Right lobe of liver (tissue), 6 donors: ENCODE data around the gene UBIAD1. TPM values are rescaled to one million over a fixed set of nuclear protein-coding genes. Genes with fewer than 3 reads are reported as not detected.

Source experiments
- ATAC-seq, 4 donors: fragments of 200-7000 bp; cut with Tn5 transposase; one replicate each; pipeline ENCODE4 v1.9.1; 2020; ENCODE audit warnings: mild to moderate bottlenecking in 4 of 4, moderate library complexity in 4 of 4
- DNase-seq, 3 donors: peaks; one replicate each; pipeline ENCODE4 v3.0.0-alpha.2; 2020
- H3K27ac ChIP-seq, 3 donors: fragments of 200-600 bp; one replicate each; pipeline ENCODE4 v1.8.0; 2022
- H3K27me3 ChIP-seq, 2 donors: fragments of 200-600 bp; one replicate each; pipeline ENCODE4 v1.8.0; 2022
- H3K36me3 ChIP-seq, 4 donors: fragments of 200-600 bp; sonication (generic) in 1 of 4; one replicate each; pipeline versions ENCODE4 v1.5.1 to v1.8.0; 2017 to 2022; ENCODE audit warnings: control low read depth in 1 of 4
- H3K4me1 ChIP-seq, 4 donors: fragments of 200-600 bp; sonication (generic) in 1 of 4; one replicate each; pipeline versions ENCODE4 v1.5.1 to v1.8.0; 2017 to 2022; ENCODE audit warnings: control low read depth in 1 of 4
- H3K4me3 ChIP-seq, 3 donors: fragments of 200-600 bp; one replicate each; pipeline ENCODE4 v1.8.0; 2022
- H3K9me3 ChIP-seq, 4 donors: fragments of 200-600 bp; sonication (generic) in 1 of 4; one replicate each; pipeline versions ENCODE4 v1.5.1 to v1.8.0; 2017 to 2022; ENCODE audit warnings: control low read depth in 1 of 4
- POLR2A ChIP-seq: fragments of 450-650 bp; IDR thresholded peaks from one replicate; pipeline ENCODE4 v1.6.1; 2017; ENCODE audit warnings: antibody characterized with exemption, mild to moderate bottlenecking
- WGBS: methylation state at CpG from one replicate; pipeline ENCODE4 v1.1.6; 2018; ENCODE audit warnings: low coverage, low lambda C conversion rate; ENCODE audit not compliant: insufficient coverage; ENCODE audit errors: missing lambda C conversion rate; 5-methylcytosine and 5-hydroxymethylcytosine counted together
- intact Hi-C, 2 donors: fragments of 100-400 bp; cut with DNase I; formaldehyde crosslinking; loops; one replicate each; pipeline versions ENCODE4 v1.11.2 to v1.14.1; 2022
- total RNA-seq, 6 experiments: library from RNA; depleted of rRNA in 2 of 6; stranded (reverse); fragments of >200 nt in 2 of 6; fragmentation: NEBNext Ultra II Directional in 3 of 6; extraction: Animal tissue kit (Norgen Biotek cat#: 25700) in 3 of 6; gene quantifications; one replicate each; pipeline versions ENCODE4 v1.1.0 to v1.2.4, GENCODE V29; 2016 to 2023
- TF ChIP-seq, protein P1 (sequence below), 4 donors: fragments of 200-600 bp in 3 of 4; fragments of 450-650 bp in 1 of 4; IDR thresholded peaks; one replicate each; pipeline versions ENCODE4 v1.5.1 to v1.8.0; 2016 to 2022; ENCODE audit warnings: antibody characterized with exemption in 4 of 4, mild to moderate bottlenecking in 2 of 4
- donor health status: DM: no; HTN: yes; CAD: no.
- donor health status: DM: no; HTN: no; CAD: no.
- donor health status: DM: no; HTN: no; CAD: no.
- donor health status: DM: no; HTN: yes; CAD: no.
- donor health status: DM: no; HTN: yes; CAD: no.

Gene UBIAD1
- total RNA-seq, 6 experiments from 2014 or later, result 7.0 to 11.4 (median 9.7) TPM

- Histone ChIP-seq H3K27me3 (no peaks in the 10 kb centered on the region), H3K9me3 (no peaks in the 10 kb centered on the region), H3K4me1 (peaks cover 0 to 10% (median 0%) of the 10 kb centered on the region in 4 donors), H3K4me3 (no peak overlapping the region), H3K36me3 (peaks cover 0 to 41% (median 13%) of the 10 kb centered on the region in 4 donors), H3K27ac (no peak overlapping the region)
- no peak for DNase-seq
- ATAC-seq, result peak in 2 of 4 donors; percentile 22 to 41
- 92% methylated on average over 4 of the region's 4 CpGs for WGBS
- TF ChIP-seq POLR2A, result no peak
- TF ChIP-seq, protein P1, sequence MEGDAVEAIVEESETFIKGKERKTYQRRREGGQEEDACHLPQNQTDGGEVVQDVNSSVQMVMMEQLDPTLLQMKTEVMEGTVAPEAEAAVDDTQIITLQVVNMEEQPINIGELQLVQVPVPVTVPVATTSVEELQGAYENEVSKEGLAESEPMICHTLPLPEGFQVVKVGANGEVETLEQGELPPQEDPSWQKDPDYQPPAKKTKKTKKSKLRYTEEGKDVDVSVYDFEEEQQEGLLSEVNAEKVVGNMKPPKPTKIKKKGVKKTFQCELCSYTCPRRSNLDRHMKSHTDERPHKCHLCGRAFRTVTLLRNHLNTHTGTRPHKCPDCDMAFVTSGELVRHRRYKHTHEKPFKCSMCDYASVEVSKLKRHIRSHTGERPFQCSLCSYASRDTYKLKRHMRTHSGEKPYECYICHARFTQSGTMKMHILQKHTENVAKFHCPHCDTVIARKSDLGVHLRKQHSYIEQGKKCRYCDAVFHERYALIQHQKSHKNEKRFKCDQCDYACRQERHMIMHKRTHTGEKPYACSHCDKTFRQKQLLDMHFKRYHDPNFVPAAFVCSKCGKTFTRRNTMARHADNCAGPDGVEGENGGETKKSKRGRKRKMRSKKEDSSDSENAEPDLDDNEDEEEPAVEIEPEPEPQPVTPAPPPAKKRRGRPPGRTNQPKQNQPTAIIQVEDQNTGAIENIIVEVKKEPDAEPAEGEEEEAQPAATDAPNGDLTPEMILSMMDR (IDR thresholded peaks at IDR 0.05), result peak in 1 of 4 donors; percentile 12
- intact Hi-C loops, result loop anchor here (10.0 kb wide), 2 partner anchors 117 to 397 kb away; no protein-coding TSS in a partner anchor
Measured at GRCh38 chr1:11248169-11248568, 24.8 kb upstream of the UBIAD1 start.

- intact Hi-C loops, result no loop called here
- Histone ChIP-seq H3K27me3 (no peaks in the 10 kb centered on the region), H3K27ac (no peak overlapping the region), H3K36me3 (peaks cover 0 to 61% (median 28%) of the 10 kb centered on the region in 4 donors), H3K4me1 (peaks cover 0 to 10% (median 4%) of the 10 kb centered on the region in 4 donors), H3K4me3 (no peak overlapping the region), H3K9me3 (no peaks in the 10 kb centered on the region)
- no peak for ATAC-seq
- WGBS, result 85% methylated on average over 5 of the region's 8 CpGs
- no peak for DNase-seq
- TF ChIP-seq, protein P1 (IDR thresholded peaks at IDR 0.05), result no peak
- no peak for TF ChIP-seq POLR2A
Measured at GRCh38 chr1:11252538-11252937, 20.5 kb upstream of the UBIAD1 start.

DNA sequence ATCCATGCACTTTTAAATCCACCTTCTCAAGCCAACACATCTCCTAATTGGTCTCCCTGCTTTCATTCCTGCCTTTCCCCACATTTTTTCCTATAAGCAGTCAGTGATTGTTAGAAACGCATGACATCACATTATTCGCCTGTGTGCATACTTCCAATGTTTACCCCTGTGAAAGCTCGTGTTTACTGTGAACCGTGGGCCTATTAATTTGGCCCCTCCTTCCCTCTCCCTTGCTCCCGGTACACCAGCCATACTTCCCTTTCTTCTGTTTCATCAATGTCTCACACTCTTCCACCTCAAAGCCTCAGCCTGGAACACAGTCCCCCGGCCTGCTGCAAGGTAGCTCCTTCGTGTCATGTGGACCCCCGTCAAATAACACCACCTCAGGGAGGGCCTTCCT is 19.8 kb upstream of the UBIAD1 start:
- 72% methylated on average over 8 of the region's 8 CpGs for WGBS
- no peak overlapping the region for H3K4me3 ChIP-seq
- peaks cover 0 to 10% (median 4%) of the 10 kb centered on the region in 4 donors for H3K4me1 ChIP-seq
- ATAC-seq, result no peak
- no peak for DNase-seq
- H3K27me3 ChIP-seq, result no peaks in the 10 kb centered on the region
- no peaks in the 10 kb centered on the region for H3K9me3 ChIP-seq
- TF ChIP-seq, protein P1 (IDR thresholded peaks at IDR 0.05), result no peak
- no peak for TF ChIP-seq POLR2A
- peaks cover 0 to 65% (median 28%) of the 10 kb centered on the region in 4 donors for H3K36me3 ChIP-seq
- intact Hi-C loops, result no loop called here
- H3K27ac ChIP-seq, result no peak overlapping the region

DNA sequence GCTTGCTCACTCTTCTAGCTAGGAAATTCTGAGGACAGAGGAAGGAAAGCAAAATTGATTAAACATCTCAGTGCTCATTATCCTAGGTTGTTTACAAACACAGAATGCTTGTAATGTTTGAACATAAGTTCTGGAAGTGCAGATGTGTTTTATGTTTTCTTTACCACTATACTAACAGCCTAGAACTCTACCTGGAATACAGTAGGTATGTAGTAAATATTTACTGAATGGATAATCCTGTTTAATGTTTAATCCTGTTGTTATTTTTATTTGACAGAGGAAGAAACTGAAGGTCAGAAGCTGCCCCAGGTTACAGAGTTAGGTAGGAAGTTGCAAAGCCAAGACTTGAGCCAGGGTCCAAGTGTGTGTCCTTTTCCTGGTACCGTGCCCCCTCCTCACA is 16.7 kb upstream of the UBIAD1 start:
- Histone ChIP-seq H3K27me3 (no peaks in the 10 kb centered on the region), H3K36me3 (peaks cover 0 to 75% (median 33%) of the 10 kb centered on the region in 4 donors), H3K27ac (no peak overlapping the region), H3K4me1 (peaks cover 0 to 12% (median 4%) of the 10 kb centered on the region in 4 donors), H3K4me3 (no peak overlapping the region), H3K9me3 (no peaks in the 10 kb centered on the region)
- 18% methylated on average over 1 of the region's 1 CpG for WGBS
- peak; percentile 30 to 72 (median 62) for ATAC-seq
- DNase-seq, result no peak
- TF ChIP-seq POLR2A, result no peak
- TF ChIP-seq, protein P1 (IDR thresholded peaks at IDR 0.05), result no peak
- intact Hi-C loops, result no loop called here
